SH-SY5Y (cell line): Measurements from ENCODE around the gene ULK1.

Experiments used
- GATA2 ChIP-seq: IDR thresholded peaks from 2 replicates; pipeline ENCODE4 v1.6.1; 2011; ENCODE audit warnings: mild to moderate bottlenecking, low read depth, low read length
- GATA3 ChIP-seq: IDR thresholded peaks from 2 replicates; pipeline ENCODE4 v1.6.1; 2011; ENCODE audit warnings: low read depth, mild to moderate bottlenecking, low read length, moderate library complexity

DNA sequence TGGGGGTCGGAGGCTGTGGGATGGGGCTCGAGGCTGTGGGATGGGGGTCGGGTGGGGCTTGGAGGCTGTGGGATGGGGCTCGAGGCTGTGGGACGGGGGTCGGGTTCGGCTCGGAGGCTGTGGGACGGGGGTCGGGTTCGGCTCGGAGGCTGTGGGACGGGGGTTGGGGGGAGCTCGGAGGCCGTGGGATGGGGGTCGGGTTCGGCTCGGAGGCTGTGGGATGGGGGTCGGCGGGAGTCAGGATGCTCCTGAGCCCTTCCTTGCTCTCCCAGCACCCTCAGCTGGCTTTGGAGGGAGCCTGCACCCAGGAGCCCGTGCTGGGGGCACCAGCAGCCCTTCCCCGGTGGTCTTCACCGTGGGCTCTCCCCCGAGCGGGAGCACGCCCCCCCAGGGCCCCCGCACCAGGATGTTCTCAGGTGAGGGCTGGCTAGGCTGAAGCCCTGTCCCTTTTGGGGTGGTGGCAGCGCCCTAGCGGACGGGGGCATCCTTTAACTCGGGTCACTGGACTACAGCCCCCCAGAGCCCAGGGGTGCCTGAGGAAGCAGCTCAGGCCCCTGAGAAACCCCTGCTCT, 22.8 kb downstream of the ULK1 start:
- no peak for TF ChIP-seq GATA2
- TF ChIP-seq GATA3: no peak
